Upper lobe of left lung (tissue), 6 donors: ENCODE results near the gene CLASP1. TPM values are rescaled to one million over a fixed set of nuclear protein-coding genes. Genes with fewer than 3 reads are reported as not detected.

Source experiments
- ATAC-seq, 2 donors: fragments of 200-7000 bp; cut with Tn5 transposase; one replicate each; pipeline ENCODE4 v1.9.1; 2022; ENCODE audit warnings: mild to moderate bottlenecking in 2 of 2, moderate library complexity in 2 of 2; ENCODE audit not compliant: low FRiP score in 2 of 2
- DNase-seq, 2 donors: peaks; one replicate each; pipeline ENCODE4 v3.0.0-alpha.2; 2019 to 2020
- H3K27ac ChIP-seq, 4 donors: fragments of 200-600 bp; sonication (generic); one replicate each; pipeline ENCODE4 v1.5.1; 2016 to 2019
- H3K27me3 ChIP-seq, 4 donors: fragments of 200-600 bp; sonication (generic); one replicate each; pipeline ENCODE4 v1.5.1; 2017 to 2019
- H3K36me3 ChIP-seq, 4 donors: fragments of 200-600 bp; sonication (generic); one replicate each; pipeline ENCODE4 v1.5.1; 2016 to 2019
- H3K4me1 ChIP-seq, 4 donors: fragments of 200-600 bp; sonication (generic); one replicate each; pipeline ENCODE4 v1.5.1; 2018 to 2019
- H3K4me3 ChIP-seq, 4 donors: fragments of 200-600 bp; sonication (generic); one replicate each; pipeline ENCODE4 v1.5.1; 2017 to 2019; ENCODE audit warnings: mild to moderate bottlenecking in 2 of 4, moderate library complexity in 1 of 4
- H3K9me3 ChIP-seq, 4 donors: fragments of 200-600 bp; sonication (generic); one replicate each; pipeline ENCODE4 v1.5.1; 2018 to 2019
- CTCF ChIP-seq, 6 experiments: fragments of 450-650 bp in 4 of 6; fragments of 200-600 bp in 2 of 6; sonication (generic) in 2 of 6; IDR thresholded peaks; one replicate each; pipeline ENCODE4 v1.5.1; 2016 to 2019; ENCODE audit warnings: antibody characterized with exemption in 6 of 6
- EP300 ChIP-seq, 4 donors: sonication (generic); formaldehyde crosslinking; IDR thresholded peaks; one replicate each; pipeline ENCODE4 v1.5.1; 2017; ENCODE audit warnings: antibody characterized with exemption in 4 of 4, control low read depth in 2 of 4
- POLR2A ChIP-seq, 4 donors: fragments of 450-650 bp; IDR thresholded peaks; one replicate each; pipeline ENCODE4 v1.5.1; 2016 to 2017; ENCODE audit warnings: antibody characterized with exemption in 4 of 4, mild to moderate bottlenecking in 2 of 4
- POLR2AphosphoS5 ChIP-seq, 2 donors: sonication (generic); formaldehyde crosslinking; IDR thresholded peaks; one replicate each; pipeline ENCODE4 v1.5.1; 2017; ENCODE audit warnings: antibody characterized with exemption in 2 of 2
- WGBS, 2 donors: methylation state at CpG; one replicate each; pipeline ENCODE4 v1.1.5; 2017 to 2018; 5-methylcytosine and 5-hydroxymethylcytosine counted together
- total RNA-seq, 6 donors: library from RNA; depleted of rRNA in 4 of 6; stranded (reverse); fragments of >200 nt in 4 of 6; gene quantifications; one replicate each; pipeline versions ENCODE4 v1.1.0 to v1.2.1, GENCODE V29; 2016 to 2021
- donor health status: DM: no; HTN: no; CAD: no; lungs with moderate emphysema.
- donor health status: DM: no; HTN: yes; CAD: no; lungs with severe emphysema.

CLASP1 gene
- total RNA-seq, 6 donors from 2014 or later, result 36.3 to 95.3 (median 46.8) TPM

GRCh38 chr2:121295911-121296650 lies 353.2 kb downstream of the CLASP1 start:
- 90 to 93% methylated on average over 5 to 6 of the region's 7 CpGs for WGBS, 2 donors
- Histone ChIP-seq H3K4me3 (no peak overlapping the region), H3K27ac (no peak overlapping the region), H3K27me3 (no peaks in the 10 kb centered on the region), H3K4me1 (peaks cover 0 to 4% (median 0%) of the 10 kb centered on the region in 4 donors), H3K36me3 (no peaks in the 10 kb centered on the region), H3K9me3 (no peaks in the 10 kb centered on the region)
- TF ChIP-seq CTCF (IDR thresholded peaks at IDR 0.05) (no peak), EP300 (IDR thresholded peaks at IDR 0.05) (no peak), POLR2AphosphoS5 (IDR thresholded peaks at IDR 0.05) (no peak), POLR2A (IDR thresholded peaks at IDR 0.05) (no peak)
- ATAC-seq (no peak), DNase-seq (peak in 1 of 2 donors; percentile 43)

- 76 to 86% methylated on average over 4 to 9 of the region's 9 CpGs for WGBS, 2 donors
- H3K4me3 ChIP-seq, result no peak overlapping the region
- peak in 1 of 2 donors; percentile 33 for DNase-seq
- H3K27ac ChIP-seq, result no peak overlapping the region
- no peak for TF ChIP-seq POLR2A (IDR thresholded peaks at IDR 0.05)
- no peak for TF ChIP-seq CTCF (IDR thresholded peaks at IDR 0.05)
- TF ChIP-seq EP300 (IDR thresholded peaks at IDR 0.05), result no peak
- TF ChIP-seq POLR2AphosphoS5 (IDR thresholded peaks at IDR 0.05), result no peak
- no peaks in the 10 kb centered on the region for H3K36me3 ChIP-seq
- no peaks in the 10 kb centered on the region for H3K9me3 ChIP-seq
- ATAC-seq, result no peak
- no peaks in the 10 kb centered on the region for H3K27me3 ChIP-seq
- H3K4me1 ChIP-seq, result peaks cover 0 to 4% (median 0%) of the 10 kb centered on the region in 4 donors
Observed at GRCh38 chr2:121294881-121295840, 354.1 kb downstream of the CLASP1 start.

GRCh38 chr2:121293450-121294325 lies 355.6 kb downstream of the CLASP1 start:
- 67 to 70% methylated on average over 10 to 14 of the region's 14 CpGs for WGBS, 2 donors
- Histone ChIP-seq H3K4me3 (no peak overlapping the region), H3K27me3 (no peaks in the 10 kb centered on the region), H3K36me3 (no peaks in the 10 kb centered on the region), H3K9me3 (no peaks in the 10 kb centered on the region), H3K27ac (peak overlapping the region in 1 of 4 donors; percentile 35), H3K4me1 (peaks cover 0 to 4% (median 0%) of the 10 kb centered on the region in 4 donors)
- DNase-seq, result peak in 1 of 2 donors; percentile 80
- no peak for TF ChIP-seq POLR2A (IDR thresholded peaks at IDR 0.05)
- TF ChIP-seq CTCF (IDR thresholded peaks at IDR 0.05), result no peak
- TF ChIP-seq POLR2AphosphoS5 (IDR thresholded peaks at IDR 0.05), result peak in 1 of 2 donors; percentile 7
- TF ChIP-seq EP300 (IDR thresholded peaks at IDR 0.05), result no peak
- ATAC-seq, result peak; percentile 29 to 69

GRCh38 chr2:121291251-121291580 lies 358.0 kb downstream of the CLASP1 start:
- TF ChIP-seq CTCF (IDR thresholded peaks at IDR 0.05), result no peak
- TF ChIP-seq POLR2A (IDR thresholded peaks at IDR 0.05), result no peak
- TF ChIP-seq EP300 (IDR thresholded peaks at IDR 0.05), result no peak
- TF ChIP-seq POLR2AphosphoS5 (IDR thresholded peaks at IDR 0.05), result no peak
- ATAC-seq, result no peak

More at GRCh38 chr2:121291251-121291580, 358.0 kb downstream of the CLASP1 start:
- no peak overlapping the region for H3K4me3 ChIP-seq
- 94 to 97% methylated on average over 5 of the region's 5 CpGs for WGBS, 2 donors
- no peaks in the 10 kb centered on the region for H3K9me3 ChIP-seq
- DNase-seq, result no peak
- H3K27me3 ChIP-seq, result no peaks in the 10 kb centered on the region
- no peaks in the 10 kb centered on the region for H3K36me3 ChIP-seq
- no peak overlapping the region for H3K27ac ChIP-seq
- H3K4me1 ChIP-seq, result peaks cover 0 to 4% (median 0%) of the 10 kb centered on the region in 4 donors
